ENCODE measurements around the gene CARHSP1.

DNA sequence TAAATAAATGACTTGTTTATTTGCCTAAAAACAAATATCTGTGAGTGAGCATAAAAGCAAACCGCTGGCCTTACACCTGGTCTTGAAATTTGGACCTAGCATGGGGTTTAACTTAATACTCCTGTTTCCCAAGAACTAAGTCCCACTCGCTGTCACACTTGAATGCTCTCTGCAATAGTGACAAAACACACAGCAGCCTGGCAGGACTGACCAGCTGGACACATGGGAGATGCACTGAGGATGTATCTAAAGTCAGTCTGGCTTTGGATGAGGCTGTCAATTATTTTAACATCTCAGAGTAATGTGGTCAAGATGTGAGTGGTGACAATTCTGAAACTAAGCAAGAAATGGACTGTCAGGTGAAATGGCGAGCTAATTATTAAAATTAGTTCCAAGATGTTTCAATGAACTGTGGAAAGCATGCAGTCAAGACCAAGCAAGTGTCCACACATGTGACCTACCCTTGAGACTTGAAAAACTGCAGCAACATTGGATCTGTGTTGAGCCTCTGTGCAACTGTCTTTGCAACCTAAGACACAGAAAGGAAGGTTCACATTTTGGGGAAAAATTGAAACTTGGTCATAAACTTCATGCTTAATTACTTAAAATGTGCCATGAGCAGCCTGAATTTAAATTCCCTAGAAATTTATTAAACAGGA is 30.0 kb upstream of the CARHSP1 start:
- TF ChIP-seq, protein P1, sequence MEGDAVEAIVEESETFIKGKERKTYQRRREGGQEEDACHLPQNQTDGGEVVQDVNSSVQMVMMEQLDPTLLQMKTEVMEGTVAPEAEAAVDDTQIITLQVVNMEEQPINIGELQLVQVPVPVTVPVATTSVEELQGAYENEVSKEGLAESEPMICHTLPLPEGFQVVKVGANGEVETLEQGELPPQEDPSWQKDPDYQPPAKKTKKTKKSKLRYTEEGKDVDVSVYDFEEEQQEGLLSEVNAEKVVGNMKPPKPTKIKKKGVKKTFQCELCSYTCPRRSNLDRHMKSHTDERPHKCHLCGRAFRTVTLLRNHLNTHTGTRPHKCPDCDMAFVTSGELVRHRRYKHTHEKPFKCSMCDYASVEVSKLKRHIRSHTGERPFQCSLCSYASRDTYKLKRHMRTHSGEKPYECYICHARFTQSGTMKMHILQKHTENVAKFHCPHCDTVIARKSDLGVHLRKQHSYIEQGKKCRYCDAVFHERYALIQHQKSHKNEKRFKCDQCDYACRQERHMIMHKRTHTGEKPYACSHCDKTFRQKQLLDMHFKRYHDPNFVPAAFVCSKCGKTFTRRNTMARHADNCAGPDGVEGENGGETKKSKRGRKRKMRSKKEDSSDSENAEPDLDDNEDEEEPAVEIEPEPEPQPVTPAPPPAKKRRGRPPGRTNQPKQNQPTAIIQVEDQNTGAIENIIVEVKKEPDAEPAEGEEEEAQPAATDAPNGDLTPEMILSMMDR (IDR thresholded peaks at IDR 0.05), result no peak
- TF ChIP-seq POLR2AphosphoS5 (IDR thresholded peaks at IDR 0.05), result no peak
- no peak for TF ChIP-seq POLR2A (IDR thresholded peaks at IDR 0.05)

Measured in prostate gland (tissue), 2 donors.